ENCODE measurements around the gene ALOX5.

- TF ChIP-seq CTCF (IDR thresholded peaks at IDR 0.05) (no peak), POLR2AphosphoS5 (IDR thresholded peaks at IDR 0.05) (no peak), EP300 (IDR thresholded peaks at IDR 0.05; ENCODE audit: low read depth) (no peak)
Observed at GRCh38 chr10:45416603-45417002, 42.6 kb downstream of the ALOX5 start.

Data from transverse colon (tissue), 4 donors.